Suprapubic skin (tissue), 4 donors: ENCODE results near the gene PPP1R27.

ENCODE experiments used
- EP300 ChIP-seq: sonication (generic); formaldehyde crosslinking; IDR thresholded peaks from one replicate; pipeline ENCODE4 v1.6.1; 2017; ENCODE audit warnings: antibody characterized with exemption
- POLR2A ChIP-seq, 2 donors: fragments of 450-650 bp; IDR thresholded peaks; one replicate each; pipeline ENCODE4 v1.6.1; 2017; ENCODE audit warnings: antibody characterized with exemption in 2 of 2, mild to moderate bottlenecking in 2 of 2, moderate library complexity in 2 of 2
- POLR2AphosphoS5 ChIP-seq, 3 donors: sonication (generic); formaldehyde crosslinking; IDR thresholded peaks; one replicate each; pipeline ENCODE4 v1.6.1; 2017; ENCODE audit warnings: antibody characterized with exemption in 3 of 3
- TF ChIP-seq, protein P1 (sequence below), 2 donors: fragments of 200-600 bp in 1 of 2; fragments of 450-650 bp in 1 of 2; sonication (generic) in 1 of 2; IDR thresholded peaks; one replicate each; pipeline ENCODE4 v1.5.1; 2016 to 2019; ENCODE audit warnings: antibody characterized with exemption in 2 of 2, mild to moderate bottlenecking in 1 of 2, moderate library complexity in 1 of 2

DNA sequence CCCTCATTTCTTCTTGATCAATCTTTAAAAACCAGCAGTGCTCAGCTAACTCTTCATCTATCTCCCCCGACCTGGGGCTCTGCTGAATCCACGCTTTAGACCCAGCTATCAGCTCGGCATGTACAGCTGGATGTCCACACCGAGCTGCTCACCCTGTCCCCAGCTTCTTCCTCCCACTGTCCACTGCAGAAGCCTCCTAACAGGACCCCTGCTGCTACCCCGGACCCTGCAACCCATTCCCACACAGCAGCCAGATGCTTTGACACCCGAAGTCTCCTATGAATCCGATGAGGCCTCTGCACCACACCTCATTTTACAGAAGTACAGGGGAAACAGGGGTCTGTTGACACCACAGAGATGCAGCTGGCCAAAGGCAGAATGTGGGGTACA is 17.1 kb downstream of the PPP1R27 start:
- TF ChIP-seq, protein P1, sequence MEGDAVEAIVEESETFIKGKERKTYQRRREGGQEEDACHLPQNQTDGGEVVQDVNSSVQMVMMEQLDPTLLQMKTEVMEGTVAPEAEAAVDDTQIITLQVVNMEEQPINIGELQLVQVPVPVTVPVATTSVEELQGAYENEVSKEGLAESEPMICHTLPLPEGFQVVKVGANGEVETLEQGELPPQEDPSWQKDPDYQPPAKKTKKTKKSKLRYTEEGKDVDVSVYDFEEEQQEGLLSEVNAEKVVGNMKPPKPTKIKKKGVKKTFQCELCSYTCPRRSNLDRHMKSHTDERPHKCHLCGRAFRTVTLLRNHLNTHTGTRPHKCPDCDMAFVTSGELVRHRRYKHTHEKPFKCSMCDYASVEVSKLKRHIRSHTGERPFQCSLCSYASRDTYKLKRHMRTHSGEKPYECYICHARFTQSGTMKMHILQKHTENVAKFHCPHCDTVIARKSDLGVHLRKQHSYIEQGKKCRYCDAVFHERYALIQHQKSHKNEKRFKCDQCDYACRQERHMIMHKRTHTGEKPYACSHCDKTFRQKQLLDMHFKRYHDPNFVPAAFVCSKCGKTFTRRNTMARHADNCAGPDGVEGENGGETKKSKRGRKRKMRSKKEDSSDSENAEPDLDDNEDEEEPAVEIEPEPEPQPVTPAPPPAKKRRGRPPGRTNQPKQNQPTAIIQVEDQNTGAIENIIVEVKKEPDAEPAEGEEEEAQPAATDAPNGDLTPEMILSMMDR (IDR thresholded peaks at IDR 0.05) = no peak
- TF ChIP-seq POLR2AphosphoS5 (IDR thresholded peaks at IDR 0.05) (no peak), POLR2A (IDR thresholded peaks at IDR 0.05) (no peak), EP300 (no peak)
